Body of pancreas (tissue), 4 donors: ENCODE measurements around the gene TMEM151A. TPM values are rescaled to one million over a fixed set of nuclear protein-coding genes. Genes with fewer than 3 reads are reported as not detected.
"Not testable (repeated sequence)": the region's sequence is repeated elsewhere in the genome, so short reads cannot be mapped to it uniquely, and the experiment has no call there.

Experiments used
- ATAC-seq: fragments of 150-250 bp; one replicate; pipeline ENCODE4 v1.9.1; 2016
- DNase-seq, 4 donors: peaks; one replicate each; pipeline ENCODE4 v3.0.0-alpha.2; 2019
- H3K27ac ChIP-seq, 4 donors: fragments of 200-600 bp; sonication (generic); 1 replicate in 3 of 4; 2 replicates in 1 of 4; pipeline versions ENCODE4 v1.5.1 to v1.6.1; 2016 to 2019; ENCODE audit warnings: mild to moderate bottlenecking in 1 of 4, mixed read lengths in 1 of 4, moderate library complexity in 1 of 4
- H3K27me3 ChIP-seq, 2 donors: fragments of 200-600 bp; sonication (generic); one replicate each; pipeline ENCODE4 v1.6.0; 2016; ENCODE audit warnings: mild to moderate bottlenecking in 1 of 2
- H3K36me3 ChIP-seq, 2 donors: fragments of 200-600 bp; sonication (generic); replicated peaks in 1 of 2; 2 replicates each; pipeline ENCODE4 v1.5.1; 2016; ENCODE audit warnings: low read depth in 2 of 2; ENCODE audit not compliant: insufficient read depth in 1 of 2
- H3K4me1 ChIP-seq: fragments of 200-600 bp; sonication (generic); one replicate; pipeline ENCODE4 v1.6.0; 2016
- H3K4me3 ChIP-seq, 2 donors: fragments of 200-600 bp; sonication (generic); 1 replicate in 1 of 2; 2 replicates in 1 of 2; pipeline ENCODE4 v1.5.1; 2016 to 2019
- H3K9me3 ChIP-seq, 3 donors: fragments of 200-600 bp; sonication (generic); 1 replicate in 2 of 3; 2 replicates in 1 of 3; pipeline ENCODE4 v1.5.1; 2016
- CTCF ChIP-seq, 7 experiments: fragments of 450-650 bp in 4 of 7; fragments of 200-600 bp in 3 of 7; sonication (generic) in 3 of 7; IDR thresholded peaks; one replicate each; pipeline ENCODE4 v1.5.1; 2016 to 2019; ENCODE audit warnings: antibody characterized with exemption in 7 of 7
- POLR2A ChIP-seq, 3 donors: fragments of 450-650 bp; IDR thresholded peaks; one replicate each; pipeline ENCODE4 v1.6.1; 2016; ENCODE audit warnings: antibody characterized with exemption in 3 of 3, mild to moderate bottlenecking in 2 of 3
- WGBS, 2 donors: methylation state at CpG; one replicate each; pipeline ENCODE4 v1.1.5; 2017; 5-methylcytosine and 5-hydroxymethylcytosine counted together
- intact Hi-C: fragments of 100-400 bp; cut with DNase I; formaldehyde crosslinking; loops from one replicate; pipeline ENCODE4 v1.15.1; 2023
- total RNA-seq, 2 donors: library from RNA; depleted of rRNA; stranded (reverse); fragments of >200 nt; gene quantifications; one replicate each; pipeline ENCODE4 v1.1.0, GENCODE V29; 2016

Gene TMEM151A
- total RNA-seq, 2 donors from 2014 or later, result 1.6 to 2.1 TPM

GRCh38 chr11:66247801-66248200 is 43.9 kb upstream of the TMEM151A start:
- no peak overlapping the region for H3K27ac ChIP-seq
- intact Hi-C loops, result no loop called here
- H3K4me3 ChIP-seq, result no peak overlapping the region
- DNase-seq (no peak), ATAC-seq (no peak)
- TF ChIP-seq CTCF (IDR thresholded peaks at IDR 0.05) (no peak), POLR2A (IDR thresholded peaks at IDR 0.05) (no peak)
- no peaks in the 10 kb centered on the region for H3K9me3 ChIP-seq
- no peaks in the 10 kb centered on the region for H3K36me3 ChIP-seq
- H3K4me1 ChIP-seq, result no peaks in the 10 kb centered on the region
- whole genome bisulfite sequencing, 2 donors, result 78 to 92% methylated on average over 3 of the region's 3 CpGs
- H3K27me3 ChIP-seq, result no peaks in the 10 kb centered on the region

GRCh38 chr11:66248903-66249302 is 42.8 kb upstream of the TMEM151A start:
- Histone ChIP-seq H3K27me3 (no peaks in the 10 kb centered on the region), H3K36me3 (no peaks in the 10 kb centered on the region), H3K9me3 (no peaks in the 10 kb centered on the region), H3K4me3 (no peak overlapping the region), H3K27ac (no peak overlapping the region), H3K4me1 (no peaks in the 10 kb centered on the region)
- DNase-seq (no peak), ATAC-seq (no peak)
- WGBS, 2 donors, result 71 to 78% methylated on average over 5 to 6 of the region's 6 CpGs
- intact Hi-C loops, result no loop called here
- TF ChIP-seq CTCF (IDR thresholded peaks at IDR 0.05), result no peak
- TF ChIP-seq POLR2A (IDR thresholded peaks at IDR 0.05), result no peak

GRCh38 chr11:66251809-66252208 is 39.9 kb upstream of the TMEM151A start:
- no peaks in the 10 kb centered on the region for H3K9me3 ChIP-seq
- no peak for ATAC-seq
- TF ChIP-seq CTCF (IDR thresholded peaks at IDR 0.05), result no peak
- TF ChIP-seq POLR2A (IDR thresholded peaks at IDR 0.05), result no peak
- H3K27me3 ChIP-seq, result no peaks in the 10 kb centered on the region
- H3K27ac ChIP-seq, result no peak overlapping the region
- H3K36me3 ChIP-seq, result no peaks in the 10 kb centered on the region
- peaks cover 2% of the 10 kb centered on the region for H3K4me1 ChIP-seq
- intact Hi-C loops, result no loop called here
- H3K4me3 ChIP-seq, result no peak overlapping the region
- 78% methylated on average over 7 of the region's 7 CpGs for WGBS, 2 donors
- DNase-seq, result no peak

- WGBS, 2 donors, result 61 to 63% methylated on average over 6 of the region's 6 CpGs
- intact Hi-C loops, ATAC-seq, H3K27ac ChIP-seq, H3K4me3 ChIP-seq, H3K27me3 ChIP-seq, DNase-seq, H3K36me3 ChIP-seq, H3K9me3 ChIP-seq, H3K4me1 ChIP-seq: not testable (repeated sequence)
Observed at GRCh38 chr11:66253081-66253480, 38.6 kb upstream of the TMEM151A start.

- DNase-seq, result no peak
- no peaks in the 10 kb centered on the region for H3K27me3 ChIP-seq
- WGBS, 2 donors, result 0 to 3% methylated on average over 1 to 28 of the region's 28 CpGs
- peak overlapping the region; percentile 13 to 73 (median 71) for H3K27ac ChIP-seq
- peaks cover 0 to 6% of the 10 kb centered on the region in 2 donors for H3K36me3 ChIP-seq
- intact Hi-C loops, result no loop called here
- peak; percentile 1 for ATAC-seq
- H3K9me3 ChIP-seq, result no peaks in the 10 kb centered on the region
- H3K4me1 ChIP-seq, result peaks cover 14% of the 10 kb centered on the region
- TF ChIP-seq POLR2A (IDR thresholded peaks at IDR 0.05) (no peak), CTCF (IDR thresholded peaks at IDR 0.05) (peak in 1 of 7 experiments; percentile 19)
- peak overlapping the region; percentile 89 to 100 for H3K4me3 ChIP-seq
Observed at GRCh38 chr11:66258473-66258893, 33.2 kb upstream of the TMEM151A start.
